Fibroblast of mammary gland (primary cell): Measurements from ENCODE around the gene LCN10.
A peak's percentile ranks its signal among the peaks of the same experiment; 100 is the strongest.

Source experiments
- DNase-seq: peaks from one replicate; pipeline ENCODE4 v3.0.0-alpha.2; 2010; ENCODE audit warnings: low read depth
- H3K4me3 ChIP-seq: 2 replicates; pipeline ENCODE4 v1.5.1; 2011; ENCODE audit warnings: low read depth, mild to moderate bottlenecking, low read length, moderate library complexity; ENCODE audit not compliant: control insufficient read depth
- CTCF ChIP-seq: conservative IDR thresholded peaks from 2 replicates; pipeline ENCODE4 v1.5.1; 2011; ENCODE audit warnings: low read depth, low read length, inconsistent platforms; ENCODE audit not compliant: control insufficient read depth, insufficient read depth

Gene LCN10

GRCh38 chr9:136723989-136724388 lies 18.8 kb downstream of the LCN10 start:
- H3K4me3 ChIP-seq, result no peak overlapping the region
- TF ChIP-seq CTCF, result no peak
- DNase-seq, result no peak

DNA sequence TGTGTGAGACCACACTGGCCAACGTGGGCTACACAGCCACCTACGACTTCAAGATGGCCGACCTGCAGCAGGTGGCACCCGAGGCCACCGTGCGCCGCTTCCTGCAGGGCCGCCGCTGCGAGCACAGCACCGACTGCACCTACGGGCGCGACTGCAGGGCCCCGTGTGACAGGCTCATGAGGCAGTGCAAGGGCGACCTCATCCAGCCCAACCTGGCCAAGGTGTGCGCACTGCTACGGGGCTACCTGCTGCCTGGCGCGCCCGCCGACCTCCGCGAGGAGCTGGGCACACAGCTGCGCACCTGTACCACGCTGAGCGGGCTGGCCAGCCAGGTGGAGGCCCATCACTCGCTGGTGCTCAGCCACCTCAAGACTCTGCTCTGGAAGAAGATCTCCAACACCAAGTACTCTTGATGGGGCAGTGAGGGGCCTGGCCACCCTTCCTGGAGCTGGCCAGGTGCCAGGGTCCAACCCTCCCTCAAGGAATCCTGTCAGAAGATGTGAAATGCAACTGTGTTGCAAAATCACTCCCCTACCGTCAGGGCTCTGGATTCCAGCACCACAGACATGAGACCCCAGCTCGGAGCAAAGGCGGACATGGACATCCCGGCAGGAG lies 19.3 kb downstream of the LCN10 start:
- no peak for DNase-seq
- no peak overlapping the region for H3K4me3 ChIP-seq
- TF ChIP-seq CTCF, result no peak

- no peak for DNase-seq
- TF ChIP-seq CTCF, result no peak
- no peak overlapping the region for H3K4me3 ChIP-seq
Observed at GRCh38 chr9:136722969-136723356, 19.8 kb downstream of the LCN10 start.

GRCh38 chr9:136722093-136722968 lies 20.4 kb downstream of the LCN10 start:
- no peak for DNase-seq
- TF ChIP-seq CTCF, result no peak
- H3K4me3 ChIP-seq, result no peak overlapping the region

DNA sequence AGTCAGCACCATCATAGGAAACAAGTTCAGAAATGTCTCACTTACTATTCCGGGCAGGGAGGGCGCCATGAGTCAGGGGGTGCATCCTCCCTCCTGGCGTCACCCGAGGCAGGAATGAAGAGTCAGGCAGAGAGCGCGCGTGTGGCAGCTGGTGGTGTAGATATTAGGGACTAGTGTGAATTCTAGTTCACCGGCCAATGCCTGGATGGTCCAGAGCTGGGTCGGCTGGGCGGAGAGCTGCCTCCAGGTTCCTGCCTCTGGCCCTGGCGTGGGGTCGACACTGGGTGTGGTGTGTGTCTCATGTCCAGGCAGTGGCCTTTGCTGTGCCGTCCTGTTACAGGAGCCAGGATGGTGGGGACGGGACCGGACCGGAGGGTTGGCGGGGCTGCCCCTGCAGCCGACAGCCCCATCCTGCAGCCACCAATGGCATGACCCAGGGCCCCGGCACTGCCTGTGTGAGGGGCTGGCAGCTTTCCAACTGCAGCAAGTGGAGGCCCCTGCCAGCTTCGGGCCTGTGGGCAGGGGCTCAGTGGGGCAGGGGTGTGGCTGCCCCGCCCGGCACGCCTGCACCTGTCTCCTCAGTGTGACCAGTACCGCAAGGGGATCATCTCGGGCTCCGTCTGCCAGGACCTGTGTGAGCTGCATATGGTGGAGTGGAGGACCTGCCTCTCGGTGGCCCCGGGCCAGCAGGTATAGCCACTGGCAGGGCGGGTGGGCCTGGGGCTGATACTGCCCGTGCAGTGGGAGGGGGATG lies 21.2 kb downstream of the LCN10 start:
- peak; percentile 85 for DNase-seq
- no peak overlapping the region for H3K4me3 ChIP-seq
- TF ChIP-seq CTCF, result no peak

DNA sequence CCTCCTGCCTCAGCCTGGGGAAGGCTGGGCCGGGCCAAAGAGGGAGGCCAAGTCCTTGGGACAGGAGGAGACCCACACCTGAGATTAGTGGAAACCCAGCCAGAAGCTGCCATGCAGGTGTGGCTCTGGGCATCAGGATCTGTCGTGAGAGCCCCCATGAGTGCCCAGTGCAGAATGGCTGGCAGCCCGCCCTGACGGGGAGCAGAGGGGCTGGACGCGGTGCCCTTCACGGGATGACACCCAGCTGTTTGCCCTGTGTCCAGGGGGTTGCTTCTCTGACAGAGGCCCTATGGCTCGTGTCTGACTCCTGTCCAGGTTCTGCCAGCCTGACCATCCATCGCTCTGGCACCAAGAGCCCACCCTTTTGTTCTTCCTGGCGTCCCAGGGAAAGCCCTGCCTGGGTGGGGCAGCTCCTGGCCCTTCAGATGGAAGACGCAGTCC lies 21.8 kb downstream of the LCN10 start:
- no peak overlapping the region for H3K4me3 ChIP-seq
- no peak for DNase-seq

More for the DNA sequence above, 21.8 kb downstream of the LCN10 start:
- TF ChIP-seq CTCF, result no peak
